Measurements from ENCODE around the gene UNC45A.
"Not testable (repeated sequence)": the region's sequence is repeated elsewhere in the genome, so short reads cannot be mapped to it uniquely, and the experiment has no call there.

The UNC45A gene

DNA sequence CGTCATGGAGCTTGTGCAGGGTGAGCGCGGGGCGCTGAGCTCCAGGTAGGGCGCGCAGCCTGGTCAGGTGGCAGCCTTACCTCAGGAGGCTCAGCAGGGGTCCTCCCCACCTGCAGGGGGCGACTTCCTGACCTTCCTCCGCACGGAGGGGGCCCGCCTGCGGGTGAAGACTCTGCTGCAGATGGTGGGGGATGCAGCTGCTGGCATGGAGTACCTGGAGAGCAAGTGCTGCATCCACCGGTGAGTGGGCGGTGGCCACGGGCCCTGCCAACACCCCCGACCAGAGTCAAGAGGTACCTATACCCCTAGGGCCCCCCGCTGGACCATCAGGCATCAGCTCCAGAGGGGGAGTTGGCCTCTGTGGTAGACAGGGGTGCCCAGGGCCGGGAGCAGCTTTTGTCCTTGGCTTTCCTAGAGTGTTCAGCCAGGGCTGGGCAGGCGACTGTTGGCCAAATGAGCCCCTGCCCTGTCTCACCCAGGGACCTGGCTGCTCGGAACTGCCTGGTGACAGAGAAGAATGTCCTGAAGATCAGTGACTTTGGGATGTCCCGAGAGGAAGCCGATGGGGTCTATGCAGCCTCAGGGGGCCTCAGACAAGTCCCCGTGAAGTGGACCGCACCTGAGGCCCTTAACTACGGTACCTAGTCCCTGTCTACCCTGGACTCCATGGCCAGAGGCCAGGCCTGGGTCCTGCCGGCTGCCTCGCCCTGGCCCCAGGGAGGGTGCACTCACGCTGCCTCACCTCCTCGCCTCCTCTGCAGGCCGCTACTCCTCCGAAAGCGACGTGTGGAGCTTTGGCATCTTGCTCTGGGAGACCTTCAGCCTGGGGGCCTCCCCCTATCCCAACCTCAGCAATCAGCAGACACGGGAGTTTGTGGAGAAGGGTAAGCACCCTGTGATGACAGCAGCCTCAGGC, 41.7 kb upstream of the UNC45A start:
- no peaks in the 10 kb centered on the region for H3K27me3 ChIP-seq (ENCODE audit: insufficient read depth, low read depth, severe bottlenecking)
- no peaks in the 10 kb centered on the region for H3K36me3 ChIP-seq
- DNase-seq, result no peak
- no peak overlapping the region for H3K4me3 ChIP-seq (ENCODE audit: low read depth, low read length)
- TF ChIP-seq, protein P1, sequence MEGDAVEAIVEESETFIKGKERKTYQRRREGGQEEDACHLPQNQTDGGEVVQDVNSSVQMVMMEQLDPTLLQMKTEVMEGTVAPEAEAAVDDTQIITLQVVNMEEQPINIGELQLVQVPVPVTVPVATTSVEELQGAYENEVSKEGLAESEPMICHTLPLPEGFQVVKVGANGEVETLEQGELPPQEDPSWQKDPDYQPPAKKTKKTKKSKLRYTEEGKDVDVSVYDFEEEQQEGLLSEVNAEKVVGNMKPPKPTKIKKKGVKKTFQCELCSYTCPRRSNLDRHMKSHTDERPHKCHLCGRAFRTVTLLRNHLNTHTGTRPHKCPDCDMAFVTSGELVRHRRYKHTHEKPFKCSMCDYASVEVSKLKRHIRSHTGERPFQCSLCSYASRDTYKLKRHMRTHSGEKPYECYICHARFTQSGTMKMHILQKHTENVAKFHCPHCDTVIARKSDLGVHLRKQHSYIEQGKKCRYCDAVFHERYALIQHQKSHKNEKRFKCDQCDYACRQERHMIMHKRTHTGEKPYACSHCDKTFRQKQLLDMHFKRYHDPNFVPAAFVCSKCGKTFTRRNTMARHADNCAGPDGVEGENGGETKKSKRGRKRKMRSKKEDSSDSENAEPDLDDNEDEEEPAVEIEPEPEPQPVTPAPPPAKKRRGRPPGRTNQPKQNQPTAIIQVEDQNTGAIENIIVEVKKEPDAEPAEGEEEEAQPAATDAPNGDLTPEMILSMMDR (IDR thresholded peaks at IDR 0.05; ENCODE audit: low read depth, low read length), result peak; percentile 50
- H3K9me3 ChIP-seq (ENCODE audit: severe bottlenecking), result no peaks in the 10 kb centered on the region
- H3K27ac ChIP-seq, result no peak overlapping the region

DNA sequence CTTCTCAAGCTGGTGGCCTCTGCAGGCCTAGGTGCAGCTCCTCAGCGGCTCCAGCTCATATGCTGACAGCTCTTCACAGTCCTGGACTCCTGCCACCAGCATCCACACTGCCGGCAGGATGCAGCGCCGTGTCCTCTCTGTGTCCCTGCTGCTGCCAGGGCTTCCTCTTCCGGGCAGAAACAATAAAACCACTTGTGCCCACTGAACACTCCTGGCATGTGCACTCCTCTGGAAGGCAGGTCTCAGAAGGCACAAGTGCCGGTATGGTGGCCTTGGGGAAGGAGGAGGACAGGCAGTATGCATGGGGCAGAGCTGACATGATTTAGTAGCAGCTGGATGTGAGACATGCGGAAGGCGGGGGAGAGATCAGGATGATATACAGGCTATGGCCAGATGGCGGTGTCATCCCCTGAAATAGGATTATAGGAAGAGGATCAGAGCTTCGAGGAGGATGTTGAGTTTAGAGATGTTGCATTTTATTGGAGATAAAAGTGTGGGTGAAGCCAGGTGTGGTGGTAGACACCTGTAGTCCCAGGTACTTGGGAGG, 39.4 kb upstream of the UNC45A start:
- H3K9me3 ChIP-seq (ENCODE audit: severe bottlenecking), result no peaks in the 10 kb centered on the region
- peaks cover 8% of the 10 kb centered on the region for H3K27me3 ChIP-seq (ENCODE audit: insufficient read depth, low read depth, severe bottlenecking)
- H3K36me3 ChIP-seq, result no peaks in the 10 kb centered on the region
- peak overlapping the region; percentile 9; the same call in 1 of the 2 replicates for H3K4me3 ChIP-seq (ENCODE audit: low read depth, low read length)
- H3K27ac ChIP-seq, result peak overlapping the region; percentile 10; the same call in 1 of the 2 replicates
- TF ChIP-seq, protein P1 (IDR thresholded peaks at IDR 0.05; ENCODE audit: low read depth, low read length), result no peak
- DNase-seq, result peak; percentile 92

DNA sequence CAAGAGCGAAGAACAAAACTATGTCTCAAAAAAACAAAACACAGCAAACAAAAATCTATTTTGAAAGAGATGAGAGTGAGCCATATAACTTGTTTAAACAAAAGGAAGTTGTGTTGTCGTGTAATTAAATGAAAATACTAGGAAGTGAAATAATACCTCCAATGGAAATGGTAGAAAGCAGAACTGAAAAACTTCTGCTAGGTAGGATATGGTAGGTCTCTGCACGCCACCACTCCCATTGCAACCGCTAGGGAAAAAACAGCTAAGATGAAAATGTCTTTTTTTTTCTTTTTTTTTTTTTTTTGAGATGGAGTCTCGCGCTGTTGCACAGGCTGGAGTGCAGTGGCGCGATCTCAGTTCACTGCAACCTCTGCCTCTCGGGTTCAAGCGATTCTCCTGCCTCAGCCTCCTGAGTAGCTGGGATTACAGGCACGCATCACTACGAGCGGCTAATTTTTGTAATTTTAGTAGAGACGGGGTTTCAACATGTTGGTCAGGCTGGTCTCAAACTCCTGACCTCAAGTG, 37.9 kb upstream of the UNC45A start:
- not testable (repeated sequence) for H3K36me3 ChIP-seq; H3K27ac ChIP-seq; DNase-seq; H3K4me3 ChIP-seq (ENCODE audit: low read depth, low read length); H3K9me3 ChIP-seq (ENCODE audit: severe bottlenecking)
- peaks cover 21% of the 10 kb centered on the region for H3K27me3 ChIP-seq (ENCODE audit: insufficient read depth, low read depth, severe bottlenecking)

DNA sequence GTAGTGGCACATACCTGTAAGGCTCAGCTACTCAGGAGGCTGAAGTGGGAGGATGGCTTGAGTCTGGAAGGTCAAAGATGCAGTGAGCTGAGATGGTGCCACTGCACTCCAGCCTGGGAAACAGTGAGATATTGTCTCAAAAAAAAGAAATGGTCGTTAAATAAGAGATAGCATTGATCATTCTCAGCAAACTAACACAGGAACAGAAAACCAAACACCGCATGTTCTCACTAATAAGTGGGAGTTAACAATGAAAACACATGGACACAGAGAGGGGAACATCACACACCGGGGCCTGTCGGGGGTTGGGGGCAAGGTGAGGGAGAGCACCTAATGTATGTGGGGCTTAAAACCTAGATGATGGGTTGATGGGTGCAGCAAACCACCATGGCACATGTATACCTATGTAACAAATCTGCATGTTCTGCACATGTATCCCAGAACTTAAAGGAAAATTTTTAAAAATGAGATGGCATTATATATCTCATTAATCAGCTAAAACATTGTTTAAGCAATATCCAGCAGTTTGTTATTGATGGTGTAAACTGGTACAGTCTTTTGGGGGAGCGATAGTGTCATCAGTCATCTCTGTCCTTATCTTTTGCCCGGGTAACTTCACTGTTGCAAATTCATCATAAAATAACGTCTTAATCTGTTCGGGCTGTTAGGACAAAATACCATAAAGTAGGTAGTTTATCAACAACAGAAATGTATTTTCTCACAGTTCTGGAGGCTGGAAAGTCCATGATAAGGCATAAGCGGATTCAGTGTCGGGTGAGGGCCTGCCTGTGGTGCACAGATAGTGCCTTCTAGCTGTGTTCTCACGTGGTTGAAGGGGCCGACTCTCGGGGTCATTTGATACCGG, 33.7 kb upstream of the UNC45A start:
- Histone ChIP-seq H3K36me3 (no peaks in the 10 kb centered on the region), H3K4me3 (ENCODE audit: low read depth, low read length) (peak overlapping the region; percentile 49), H3K27me3 (ENCODE audit: insufficient read depth, low read depth, severe bottlenecking) (peaks cover 49% of the 10 kb centered on the region), H3K27ac (no peak overlapping the region), H3K9me3 (ENCODE audit: severe bottlenecking) (no peaks in the 10 kb centered on the region)
- peak; percentile 44 for DNase-seq
- TF ChIP-seq, protein P1 (IDR thresholded peaks at IDR 0.05; ENCODE audit: low read depth, low read length), result no peak

DNA sequence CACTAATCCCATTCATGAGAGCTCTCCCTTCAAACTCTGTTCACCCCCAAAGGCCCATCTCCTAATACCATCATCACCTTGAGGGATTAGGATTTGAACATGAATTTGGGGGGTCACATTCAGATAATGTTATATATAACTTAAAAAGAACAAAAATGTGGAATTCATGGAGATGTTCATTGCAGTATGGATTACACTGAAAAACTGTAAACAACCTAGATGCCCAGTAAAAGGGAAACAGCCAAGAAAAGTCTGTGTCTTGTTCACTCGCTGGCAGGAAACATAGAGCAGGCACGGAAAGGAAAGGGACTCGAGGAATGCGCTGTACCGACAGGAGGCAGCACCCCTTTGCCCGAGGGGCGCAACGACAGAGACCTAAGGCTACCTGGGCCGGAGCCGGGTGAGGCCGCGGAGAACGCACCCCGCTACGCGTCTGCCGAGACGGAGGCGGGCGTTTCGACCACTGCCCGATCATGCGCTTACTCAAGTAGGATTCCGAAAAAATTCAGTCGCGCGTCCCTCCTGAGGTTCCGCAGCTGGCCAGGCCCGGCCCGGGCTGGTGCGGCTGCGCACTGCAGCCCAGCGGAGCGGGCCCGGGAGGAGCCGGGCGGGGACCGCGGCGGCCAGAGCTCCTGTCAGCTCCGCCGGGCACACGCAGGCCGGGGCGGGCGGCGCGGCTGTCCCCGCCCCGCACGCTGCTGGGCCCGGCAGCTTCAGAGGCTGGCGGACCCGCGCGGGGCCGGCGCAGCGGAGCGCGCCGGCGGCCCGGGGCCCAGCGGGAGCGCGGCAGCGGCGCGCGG, 32.8 kb upstream of the UNC45A start:
- no peak overlapping the region for H3K27ac ChIP-seq
- H3K27me3 ChIP-seq (ENCODE audit: insufficient read depth, low read depth, severe bottlenecking), result peaks cover 55% of the 10 kb centered on the region
- TF ChIP-seq, protein P1 (IDR thresholded peaks at IDR 0.05; ENCODE audit: low read depth, low read length), result peak; percentile 89
- H3K36me3 ChIP-seq, result no peaks in the 10 kb centered on the region
- DNase-seq, result peak; percentile 65
- no peaks in the 10 kb centered on the region for H3K9me3 ChIP-seq (ENCODE audit: severe bottlenecking)
- H3K4me3 ChIP-seq (ENCODE audit: low read depth, low read length), result peak overlapping the region; percentile 49
